NCI-H748 (cell line): ENCODE measurements around the gene THADA.
"Not testable (repeated sequence)": the region's sequence is repeated elsewhere in the genome, so short reads cannot be mapped to it uniquely, and the experiment has no call there.

Source experiments
- DNase-seq: peaks from one replicate; lab custom pipeline; 2025; ENCODE audit not compliant: unreplicated experiment; lab: John Stamatoyannopoulos, UW

Gene THADA

DNA sequence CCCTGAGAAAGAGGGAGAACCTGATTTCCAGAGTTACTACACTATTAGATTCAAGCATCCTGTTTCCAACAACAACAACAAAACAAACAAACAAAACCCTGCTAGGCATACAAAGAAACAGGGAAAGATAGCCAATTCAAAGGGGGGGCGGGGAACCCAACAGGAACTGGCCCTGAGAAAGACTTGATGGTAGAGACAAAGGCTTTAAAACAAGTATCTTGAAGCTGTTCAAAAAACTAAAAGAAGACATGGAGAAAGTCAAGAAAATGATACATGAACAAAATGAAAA is 147.1 kb downstream of the THADA start:
- DNase-seq: no peak

GRCh38 chr2:43448011-43448821 is 147.6 kb downstream of the THADA start:
- DNase-seq: no peak

- not testable (repeated sequence) for DNase-seq
These were observed 149.1 kb downstream of the THADA start for GRCh38 chr2:43446755-43447154.

- no peak for DNase-seq
These were observed 150.1 kb downstream of the THADA start for GRCh38 chr2:43445781-43446180.

- DNase-seq: no peak
These were observed 150.7 kb downstream of the THADA start for GRCh38 chr2:43444989-43445645.

GRCh38 chr2:43443282-43443681 is 152.6 kb downstream of the THADA start:
- DNase-seq: no peak

- peak; percentile 47 for DNase-seq
These were observed 154.6 kb downstream of the THADA start for GRCh38 chr2:43441195-43441594.

DNA sequence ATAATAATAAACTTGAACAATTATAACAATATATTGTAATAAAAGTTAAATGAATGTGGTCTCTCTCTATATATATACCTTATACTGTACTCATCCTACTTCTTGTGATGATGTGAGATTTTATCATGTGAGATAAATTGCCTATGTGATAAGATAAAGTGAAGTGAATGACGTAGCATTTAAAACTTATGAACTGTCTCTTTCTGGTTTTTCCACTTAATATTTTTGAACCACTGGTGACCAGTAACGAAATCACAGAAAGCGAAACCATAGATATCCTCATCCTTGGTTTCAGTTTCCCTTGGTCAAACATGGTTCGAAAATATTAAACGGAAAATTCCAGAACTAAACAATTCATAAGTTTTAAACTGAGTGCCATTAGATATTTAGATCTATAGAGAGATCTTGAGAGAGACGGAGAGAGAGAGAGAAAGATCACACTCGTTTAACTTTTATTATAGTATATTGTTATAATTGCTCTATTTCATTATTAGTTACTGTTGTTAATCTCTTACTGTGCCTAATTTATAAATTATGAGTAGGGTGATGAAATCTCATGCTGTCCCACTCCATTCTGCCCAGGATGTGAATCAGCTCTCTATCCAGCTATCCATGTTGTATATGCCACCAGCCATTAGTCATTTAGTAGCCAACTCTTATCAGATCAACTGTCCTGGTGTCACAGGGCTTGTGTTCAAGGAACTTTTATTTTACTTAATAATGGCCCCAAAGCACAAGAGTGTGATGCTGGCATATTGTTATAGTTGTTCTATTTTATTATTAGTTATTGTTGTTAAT is 156.8 kb downstream of the THADA start:
- DNase-seq: no peak

- DNase-seq: no peak
These were observed 157.5 kb downstream of the THADA start for GRCh38 chr2:43438342-43438741.

DNA sequence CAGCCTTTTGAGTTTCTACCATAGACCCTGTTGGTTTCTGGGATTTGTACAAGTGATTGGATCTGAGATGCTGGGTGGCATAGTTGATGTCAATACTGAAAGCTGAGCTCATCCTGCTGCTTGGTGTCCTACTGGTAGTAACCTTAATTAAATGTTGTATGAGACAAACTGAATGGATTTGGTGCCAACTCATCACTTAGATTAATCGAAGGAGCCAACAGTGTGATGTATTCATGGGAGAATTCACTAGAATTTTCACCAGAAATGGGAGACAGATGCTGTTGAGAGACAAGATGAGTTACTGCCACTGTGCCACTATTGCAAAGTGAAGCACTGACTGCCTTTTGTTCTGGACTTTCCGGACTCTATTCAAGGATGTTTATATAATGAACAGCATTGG is 158.5 kb downstream of the THADA start:
- no peak for DNase-seq

GRCh38 chr2:43436431-43436830 is 159.4 kb downstream of the THADA start:
- DNase-seq: no peak

GRCh38 chr2:43435746-43436145 is 160.1 kb downstream of the THADA start:
- DNase-seq: no peak

DNA sequence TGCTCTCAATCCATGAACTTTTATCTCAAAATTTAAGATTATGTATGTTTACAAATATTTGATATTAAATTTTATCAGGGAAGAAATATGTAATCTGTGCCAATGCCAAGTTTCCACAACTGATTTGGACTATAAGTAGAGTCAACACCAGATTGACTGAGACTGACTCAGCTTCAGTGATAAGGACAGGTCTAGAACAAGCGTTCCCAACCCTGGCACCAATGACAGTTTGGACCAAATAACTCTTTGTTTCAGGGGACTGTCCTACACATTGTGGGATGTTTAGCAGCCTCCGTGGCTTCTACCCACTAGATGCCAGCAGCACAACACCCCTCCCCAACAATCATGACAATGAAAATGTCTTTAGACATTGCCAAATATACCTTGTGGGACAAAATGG is 165.3 kb downstream of the THADA start:
- DNase-seq: no peak

GRCh38 chr2:43429369-43429768 is 166.5 kb downstream of the THADA start:
- no peak for DNase-seq

DNA sequence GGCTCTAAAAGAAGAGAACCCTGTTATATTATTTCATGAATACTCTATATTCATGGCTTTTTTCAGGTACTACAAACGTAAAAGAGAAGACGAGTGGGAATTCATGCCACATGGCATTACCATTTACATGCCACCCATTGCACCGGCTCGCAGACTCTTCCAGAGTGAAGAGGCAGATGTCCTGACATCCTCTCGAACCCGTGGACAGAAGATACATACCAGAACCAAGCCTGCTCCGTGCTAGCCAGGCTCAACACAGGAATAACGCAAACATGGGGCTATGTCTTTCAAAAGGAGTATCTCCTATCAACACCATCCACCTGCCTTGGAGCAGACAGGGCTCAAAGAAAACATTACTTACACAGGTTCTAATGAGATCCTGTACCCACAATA is 168.8 kb downstream of the THADA start:
- DNase-seq: no peak

DNA sequence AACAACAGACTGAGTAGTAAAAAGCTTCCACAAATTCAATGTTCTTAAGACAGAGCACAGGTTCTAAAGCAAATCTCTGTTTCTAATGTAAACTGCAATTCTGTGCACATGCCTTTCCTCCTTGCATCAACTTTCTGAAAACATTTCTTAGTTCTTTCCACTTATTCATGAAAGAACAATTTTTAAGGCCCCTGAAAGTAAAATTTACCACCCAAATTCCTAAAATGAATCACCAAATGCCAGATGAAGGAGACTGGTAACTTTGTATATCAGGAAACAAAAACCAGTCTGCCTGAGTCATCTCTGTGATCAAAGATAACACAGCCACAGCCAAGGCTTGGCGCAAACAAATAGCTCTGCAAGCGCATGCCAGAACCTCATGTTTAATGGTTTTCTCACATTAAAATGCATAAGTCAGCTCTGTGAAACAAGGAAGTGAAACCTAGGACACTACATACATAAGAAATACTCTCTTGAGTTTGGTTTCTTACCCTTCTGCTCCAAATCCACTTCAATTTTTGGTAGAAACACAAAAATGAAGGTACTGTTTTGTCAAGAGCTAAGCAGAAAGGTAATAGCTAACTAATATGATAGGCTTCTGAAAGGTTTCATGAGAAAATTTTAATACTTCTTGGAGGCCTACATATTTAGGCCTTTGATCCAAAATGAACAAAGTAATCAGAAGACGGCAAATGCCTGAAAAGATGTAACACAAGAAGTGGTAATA is 169.4 kb downstream of the THADA start:
- no peak for DNase-seq

GRCh38 chr2:43425659-43426058 is 170.2 kb downstream of the THADA start:
- DNase-seq: no peak

DNA sequence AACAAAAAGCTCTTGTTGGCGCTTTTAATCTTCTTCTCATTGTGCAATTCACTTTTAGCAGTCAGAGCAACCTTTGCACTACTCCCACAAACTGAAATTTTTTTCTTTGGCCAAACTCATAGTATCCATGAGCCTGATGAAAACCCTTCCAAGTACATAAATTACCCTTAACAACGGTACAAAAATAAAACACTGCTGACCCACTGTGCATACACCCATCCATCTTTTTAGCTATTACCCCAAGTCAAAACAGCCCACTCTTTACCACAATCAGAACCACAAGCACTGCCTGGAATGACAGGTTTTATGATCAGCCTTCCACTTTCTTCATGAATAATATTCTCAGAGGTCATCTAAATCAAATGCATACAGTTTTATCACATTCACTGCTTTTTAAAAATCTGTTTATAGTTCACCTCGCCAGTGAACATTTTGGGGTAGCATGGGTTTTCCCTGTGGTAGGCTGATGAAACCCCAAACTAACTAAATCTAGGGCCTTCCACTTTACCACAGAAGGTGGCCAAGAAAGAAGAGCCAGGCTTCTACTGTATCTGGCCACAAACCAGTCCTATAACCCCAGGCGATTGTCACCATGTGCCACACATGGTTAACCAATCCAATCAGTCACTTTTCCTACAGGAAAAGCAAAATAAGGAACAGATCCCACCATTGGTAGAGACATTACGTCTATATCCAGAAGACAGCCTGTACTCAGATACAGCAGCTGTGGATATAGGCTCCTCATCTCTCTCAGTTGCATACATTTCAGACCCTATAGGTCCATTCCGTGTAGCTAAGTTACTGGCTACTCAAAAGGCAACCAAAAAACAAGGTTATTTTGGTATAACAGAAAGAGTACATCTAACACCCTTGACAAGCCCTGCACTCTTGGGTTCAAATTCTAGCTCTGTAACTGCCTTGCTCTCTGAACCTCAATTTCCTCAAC is 171.3 kb downstream of the THADA start:
- no peak for DNase-seq

GRCh38 chr2:43423941-43424261 is 171.9 kb downstream of the THADA start:
- DNase-seq: no peak

GRCh38 chr2:43421194-43421593 is 174.6 kb downstream of the THADA start:
- DNase-seq: no peak
